ENCODE results near the gene KCNJ1. TPM values are rescaled to one million over a fixed set of nuclear protein-coding genes. Genes with fewer than 3 reads are reported as not detected.
A peak's percentile ranks its signal among the peaks of the same experiment; 100 is the strongest.

Gene KCNJ1
- total RNA-seq, 2 donors from 2014 or later, result not detected

- Histone ChIP-seq H3K36me3 (no peaks in the 10 kb centered on the region), H3K27ac (peak overlapping the region; percentile 33 to 59), H3K4me1 (no peaks in the 10 kb centered on the region), H3K9me3 (no peaks in the 10 kb centered on the region), H3K27me3 (no peaks in the 10 kb centered on the region), H3K4me3 (no peak overlapping the region)
- DNase-seq (ENCODE audit: low spot score), result no peak
- TF ChIP-seq CTCF (IDR thresholded peaks at IDR 0.05), result no peak
Measured at GRCh38 chr11:128852327-128853023, 14.6 kb downstream of the KCNJ1 start.

GRCh38 chr11:128848815-128849455 is 18.2 kb downstream of the KCNJ1 start:
- Histone ChIP-seq H3K4me3 (no peak overlapping the region), H3K4me1 (peaks cover 0 to 14% of the 10 kb centered on the region in 2 donors), H3K27ac (no peak overlapping the region), H3K27me3 (no peaks in the 10 kb centered on the region), H3K36me3 (no peaks in the 10 kb centered on the region), H3K9me3 (no peaks in the 10 kb centered on the region)
- TF ChIP-seq CTCF (IDR thresholded peaks at IDR 0.05), result peak; percentile 33 to 80
- no peak for DNase-seq (ENCODE audit: low spot score)

DNA sequence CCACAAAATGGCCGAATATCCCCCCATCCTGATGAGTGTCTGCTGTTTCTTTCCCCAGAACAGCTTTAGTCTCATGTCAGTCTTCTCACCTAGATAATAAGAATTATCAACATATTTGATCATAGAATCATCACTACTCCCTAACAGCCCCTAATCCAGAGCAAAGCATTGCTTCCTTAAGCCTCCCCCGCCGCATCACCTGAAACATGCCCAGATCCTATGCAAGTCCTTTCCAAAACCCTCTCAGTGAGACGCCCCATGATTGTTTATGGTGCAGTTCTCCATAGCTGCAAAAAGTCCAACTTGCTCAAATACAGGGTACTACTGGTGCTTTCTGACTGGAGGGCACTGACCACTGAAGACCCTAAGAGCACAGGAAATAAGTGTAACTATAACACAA is 20.1 kb downstream of the KCNJ1 start:
- no peak for TF ChIP-seq CTCF (IDR thresholded peaks at IDR 0.05)
- Histone ChIP-seq H3K27me3 (no peaks in the 10 kb centered on the region), H3K9me3 (no peaks in the 10 kb centered on the region), H3K36me3 (no peaks in the 10 kb centered on the region), H3K4me1 (peaks cover 0 to 14% of the 10 kb centered on the region in 2 donors), H3K27ac (no peak overlapping the region), H3K4me3 (no peak overlapping the region)
- no peak for DNase-seq (ENCODE audit: low spot score)

DNA sequence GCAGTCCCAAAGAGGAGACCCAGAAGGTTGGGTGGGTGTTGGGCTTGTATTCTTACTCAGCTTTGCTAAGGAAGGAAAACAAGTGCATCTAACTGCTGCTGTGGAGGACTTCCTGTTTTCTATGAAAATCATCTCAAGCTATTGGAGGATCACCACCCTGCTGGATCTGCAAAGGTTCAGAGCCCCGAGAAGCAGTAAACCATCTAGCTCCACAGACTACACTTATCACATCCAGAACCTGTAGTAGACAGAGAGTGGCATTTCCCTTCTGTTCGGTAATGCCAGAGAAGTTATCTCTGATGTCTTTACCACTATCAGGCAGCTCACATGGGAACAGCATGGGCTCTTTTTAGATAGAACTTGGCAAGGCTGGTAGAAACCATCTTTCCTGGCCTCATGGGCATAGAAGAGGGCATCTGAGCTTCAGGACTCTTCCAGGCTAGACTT is 21.7 kb downstream of the KCNJ1 start:
- no peak overlapping the region for H3K27ac ChIP-seq
- no peaks in the 10 kb centered on the region for H3K36me3 ChIP-seq
- H3K9me3 ChIP-seq, result no peaks in the 10 kb centered on the region
- no peaks in the 10 kb centered on the region for H3K27me3 ChIP-seq
- no peak for TF ChIP-seq CTCF (IDR thresholded peaks at IDR 0.05)
- H3K4me1 ChIP-seq, result peaks cover 0 to 14% of the 10 kb centered on the region in 2 donors
- no peak overlapping the region for H3K4me3 ChIP-seq
- no peak for DNase-seq (ENCODE audit: low spot score)

GRCh38 chr11:128843198-128843785 is 23.8 kb downstream of the KCNJ1 start:
- Histone ChIP-seq H3K4me3 (no peak overlapping the region), H3K9me3 (no peaks in the 10 kb centered on the region), H3K27ac (no peak overlapping the region), H3K4me1 (peaks cover 0 to 14% of the 10 kb centered on the region in 2 donors), H3K27me3 (no peaks in the 10 kb centered on the region), H3K36me3 (no peaks in the 10 kb centered on the region)
- no peak for DNase-seq (ENCODE audit: low spot score)
- no peak for TF ChIP-seq CTCF (IDR thresholded peaks at IDR 0.05)
